Loucy (cell line): ENCODE results near the gene HOXD8.
A peak's percentile ranks its signal among the peaks of the same experiment; 100 is the strongest.

Experiments used
- H2AFZ ChIP-seq: fragments of 200-600 bp; sonication (generic); 2 replicates; pipeline ENCODE4 v1.6.0; 2016; ENCODE audit warnings: antibody characterized with exemption, mild to moderate bottlenecking, low read length, moderate library complexity
- H3F3A ChIP-seq: fragments of 200-600 bp; 2 replicates; pipeline ENCODE4 v1.6.0; 2016; ENCODE audit warnings: antibody characterized with exemption, low read depth, mild to moderate bottlenecking
- H3K27me3 ChIP-seq: fragments of 200-600 bp; sonication (generic); 2 replicates; pipeline ENCODE4 v1.6.1; 2014; ENCODE audit warnings: low read length, mild to moderate bottlenecking; ENCODE audit not compliant: insufficient read depth, poor library complexity, severe bottlenecking
- H3K36me3 ChIP-seq: fragments of 200-600 bp; sonication (generic); 2 replicates; pipeline ENCODE4 v1.6.1; 2016; ENCODE audit warnings: low read length; ENCODE audit not compliant: insufficient read depth
- H3K4me1 ChIP-seq: fragments of 200-600 bp; sonication (generic); 2 replicates; pipeline ENCODE4 v1.5.1; 2014; ENCODE audit warnings: low read length, mild to moderate bottlenecking; ENCODE audit not compliant: insufficient read depth, poor library complexity, severe bottlenecking
- H3K4me2 ChIP-seq: fragments of 200-600 bp; sonication (generic); 2 replicates; pipeline ENCODE4 v1.6.0; 2014; ENCODE audit warnings: antibody characterized with exemption, low read length, low read depth, mild to moderate bottlenecking; ENCODE audit not compliant: poor library complexity, severe bottlenecking
- H3K4me3 ChIP-seq: fragments of 200-600 bp; sonication (generic); 2 replicates; pipeline ENCODE4 v1.5.1; 2014; ENCODE audit warnings: low read length, mild to moderate bottlenecking, mixed read lengths; ENCODE audit not compliant: poor library complexity, severe bottlenecking
- H3K79me2 ChIP-seq: fragments of 200-600 bp; sonication (generic); 2 replicates; pipeline ENCODE4 v1.6.1; 2014; ENCODE audit warnings: low read length; ENCODE audit not compliant: insufficient read depth
- H3K9ac ChIP-seq: fragments of 200-600 bp; sonication (generic); 2 replicates; pipeline ENCODE4 v1.6.0; 2014; ENCODE audit warnings: mild to moderate bottlenecking, low read depth, low read length, moderate library complexity; ENCODE audit not compliant: poor library complexity, severe bottlenecking
- H3K9me2 ChIP-seq: fragments of 200-600 bp; sonication (generic); replicated peaks from 2 replicates; pipeline ENCODE4 v1.6.1; 2016; ENCODE audit warnings: low read depth, low read length, mixed read lengths
- H3K9me3 ChIP-seq: fragments of 200-600 bp; sonication (generic); 2 replicates; pipeline ENCODE4 v1.6.1; 2014; ENCODE audit warnings: mild to moderate bottlenecking, antibody characterized with exemption, low read length, low read depth; ENCODE audit not compliant: insufficient read depth
- H4K20me1 ChIP-seq: fragments of 200-600 bp; sonication (generic); 2 replicates; pipeline ENCODE4 v1.6.0; 2014; ENCODE audit warnings: antibody characterized with exemption, low read length, mild to moderate bottlenecking; ENCODE audit not compliant: insufficient read depth, poor library complexity, severe bottlenecking
- EZH2phosphoT487 ChIP-seq: fragments of 200-600 bp; IDR thresholded peaks from 2 replicates; pipeline ENCODE4 v1.6.1; 2018; ENCODE audit warnings: antibody characterized with exemption, mild to moderate bottlenecking, moderate library complexity, borderline replicate concordance
- TF ChIP-seq, protein P1 (sequence below): fragments of 200-600 bp; sonication (generic); conservative IDR thresholded peaks from 2 replicates; pipeline ENCODE4 v1.5.1; 2014; ENCODE audit warnings: mild to moderate bottlenecking, antibody characterized with exemption, low read length

The HOXD8 gene

GRCh38 chr2:176095421-176095820 lies 34.1 kb upstream of the HOXD8 start:
- Histone ChIP-seq H3K4me3 (no peak overlapping the region), H3K9me3 (no peaks in the 10 kb centered on the region), H3F3A (no peaks in the 10 kb centered on the region), H3K4me2 (peak overlapping the region; percentile 96), H3K9me2 (no peaks in the 10 kb centered on the region), H3K79me2 (no peaks in the 10 kb centered on the region), H3K36me3 (no peaks in the 10 kb centered on the region), H3K27me3 (no peaks in the 10 kb centered on the region), H3K4me1 (peaks cover 17% of the 10 kb centered on the region), H3K9ac (no peak overlapping the region), H2AFZ (no peak overlapping the region; the same call in 1 of the 2 replicates), H4K20me1 (no peaks in the 10 kb centered on the region)
- TF ChIP-seq EZH2phosphoT487: no peak
- TF ChIP-seq, protein P1, sequence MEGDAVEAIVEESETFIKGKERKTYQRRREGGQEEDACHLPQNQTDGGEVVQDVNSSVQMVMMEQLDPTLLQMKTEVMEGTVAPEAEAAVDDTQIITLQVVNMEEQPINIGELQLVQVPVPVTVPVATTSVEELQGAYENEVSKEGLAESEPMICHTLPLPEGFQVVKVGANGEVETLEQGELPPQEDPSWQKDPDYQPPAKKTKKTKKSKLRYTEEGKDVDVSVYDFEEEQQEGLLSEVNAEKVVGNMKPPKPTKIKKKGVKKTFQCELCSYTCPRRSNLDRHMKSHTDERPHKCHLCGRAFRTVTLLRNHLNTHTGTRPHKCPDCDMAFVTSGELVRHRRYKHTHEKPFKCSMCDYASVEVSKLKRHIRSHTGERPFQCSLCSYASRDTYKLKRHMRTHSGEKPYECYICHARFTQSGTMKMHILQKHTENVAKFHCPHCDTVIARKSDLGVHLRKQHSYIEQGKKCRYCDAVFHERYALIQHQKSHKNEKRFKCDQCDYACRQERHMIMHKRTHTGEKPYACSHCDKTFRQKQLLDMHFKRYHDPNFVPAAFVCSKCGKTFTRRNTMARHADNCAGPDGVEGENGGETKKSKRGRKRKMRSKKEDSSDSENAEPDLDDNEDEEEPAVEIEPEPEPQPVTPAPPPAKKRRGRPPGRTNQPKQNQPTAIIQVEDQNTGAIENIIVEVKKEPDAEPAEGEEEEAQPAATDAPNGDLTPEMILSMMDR: no peak

GRCh38 chr2:176096243-176096985 lies 33.1 kb upstream of the HOXD8 start:
- H3K4me3 ChIP-seq: peak overlapping the region; percentile 83
- H3K27me3 ChIP-seq: no peaks in the 10 kb centered on the region
- H3F3A ChIP-seq: no peaks in the 10 kb centered on the region
- peaks cover 17% of the 10 kb centered on the region for H3K4me1 ChIP-seq
- H3K36me3 ChIP-seq: no peaks in the 10 kb centered on the region
- H2AFZ ChIP-seq: peak overlapping the region; percentile 90
- peak overlapping the region; percentile 90 for H3K9ac ChIP-seq
- TF ChIP-seq, protein P1: no peak
- TF ChIP-seq EZH2phosphoT487: no peak
- H4K20me1 ChIP-seq: no peaks in the 10 kb centered on the region
- H3K9me3 ChIP-seq: no peaks in the 10 kb centered on the region
- peak overlapping the region; percentile 96 for H3K4me2 ChIP-seq
- H3K79me2 ChIP-seq: no peaks in the 10 kb centered on the region
- no peaks in the 10 kb centered on the region for H3K9me2 ChIP-seq

- H3K36me3 ChIP-seq: no peaks in the 10 kb centered on the region
- H3K27me3 ChIP-seq: no peaks in the 10 kb centered on the region
- no peaks in the 10 kb centered on the region for H4K20me1 ChIP-seq
- H3F3A ChIP-seq: no peaks in the 10 kb centered on the region
- H2AFZ ChIP-seq: peak overlapping the region; percentile 90
- H3K9me3 ChIP-seq: no peaks in the 10 kb centered on the region
- peak overlapping the region; percentile 90 for H3K9ac ChIP-seq
- peak overlapping the region; percentile 83 for H3K4me3 ChIP-seq
- no peaks in the 10 kb centered on the region for H3K9me2 ChIP-seq
- no peaks in the 10 kb centered on the region for H3K79me2 ChIP-seq
- no peak for TF ChIP-seq EZH2phosphoT487
- TF ChIP-seq, protein P1: peak; percentile 79
- peak overlapping the region; percentile 96 for H3K4me2 ChIP-seq
- H3K4me1 ChIP-seq: peaks cover 17% of the 10 kb centered on the region
Observed at GRCh38 chr2:176096986-176097819, 32.3 kb upstream of the HOXD8 start.
